ENCODE data around the gene ZMYND8.

ZMYND8 gene

DNA sequence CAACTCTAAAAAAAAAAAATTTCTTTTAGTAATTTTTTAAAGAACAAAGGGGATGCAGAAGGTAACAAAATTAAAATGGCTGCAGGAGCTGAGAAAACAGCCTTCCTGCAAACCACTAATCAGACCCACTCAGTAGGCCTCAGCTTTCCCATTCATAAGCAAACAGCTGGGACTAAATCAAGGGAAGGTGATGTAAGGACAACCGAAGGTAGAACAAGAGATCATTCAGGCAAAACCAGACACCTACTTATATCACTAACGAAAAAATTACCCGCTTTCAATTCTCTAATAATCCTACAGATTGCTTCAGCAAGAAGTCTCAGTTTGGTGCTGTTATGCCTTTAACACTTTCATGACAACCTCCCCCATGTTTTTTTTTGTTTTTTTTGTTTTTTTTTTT is 124.0 kb downstream of the ZMYND8 start:
- no peak for FAIRE-seq
- no peak for DNase-seq (ENCODE audit: low spot score)

DNA sequence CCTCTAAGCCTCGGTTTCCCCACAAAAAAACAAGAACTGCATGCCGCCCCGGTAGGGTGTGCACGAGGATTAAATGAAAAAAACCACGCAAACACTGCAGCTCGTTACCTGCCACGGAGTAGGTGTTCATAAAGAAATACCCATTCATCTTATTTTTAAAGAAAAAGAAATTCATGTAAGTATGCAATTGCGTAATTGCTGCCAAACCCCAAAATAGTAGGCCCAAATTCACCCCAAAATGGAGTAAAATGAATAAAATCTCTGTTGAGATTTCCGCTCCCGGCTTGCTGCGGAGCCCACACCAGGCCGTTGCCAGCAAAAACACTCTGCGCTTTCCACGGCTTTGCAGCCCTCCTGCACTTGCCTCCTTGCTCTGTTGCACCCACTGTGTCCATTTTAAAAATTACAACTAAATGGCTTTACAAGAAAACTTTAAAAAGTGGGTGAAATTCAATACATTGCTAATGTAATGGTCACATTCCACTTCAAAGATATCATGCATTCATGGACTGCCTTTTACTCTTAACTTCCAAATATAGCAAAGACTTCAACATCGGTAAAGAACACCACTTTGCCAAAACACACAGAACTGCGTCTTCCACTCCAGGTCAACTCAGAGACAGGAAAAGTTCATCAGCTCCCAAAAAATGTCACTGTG is 125.0 kb downstream of the ZMYND8 start:
- DNase-seq (ENCODE audit: low spot score) (no peak), FAIRE-seq (no peak)

DNA sequence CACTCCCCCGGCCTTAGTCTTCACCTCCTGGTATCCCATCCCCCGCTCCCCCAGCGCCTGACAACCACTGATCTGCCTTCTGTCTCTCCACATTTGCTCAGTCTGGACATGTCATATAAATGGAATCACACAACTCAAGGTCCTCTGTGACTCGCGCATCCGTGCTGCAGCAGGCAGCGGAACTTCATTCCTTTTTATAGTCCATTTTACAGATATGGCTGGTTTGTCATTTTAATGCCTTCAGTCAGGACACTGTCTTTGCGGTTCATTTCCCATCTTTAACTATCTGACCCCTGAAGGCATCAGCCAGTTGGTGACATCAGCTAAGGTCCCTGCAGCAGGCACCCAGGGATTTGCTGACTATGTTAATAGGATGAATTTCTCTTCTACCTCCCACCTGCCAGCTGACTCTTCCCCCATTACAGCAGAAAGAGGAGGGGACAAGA is 125.7 kb downstream of the ZMYND8 start:
- no peak for DNase-seq (ENCODE audit: low spot score)
- FAIRE-seq = no peak

DNA sequence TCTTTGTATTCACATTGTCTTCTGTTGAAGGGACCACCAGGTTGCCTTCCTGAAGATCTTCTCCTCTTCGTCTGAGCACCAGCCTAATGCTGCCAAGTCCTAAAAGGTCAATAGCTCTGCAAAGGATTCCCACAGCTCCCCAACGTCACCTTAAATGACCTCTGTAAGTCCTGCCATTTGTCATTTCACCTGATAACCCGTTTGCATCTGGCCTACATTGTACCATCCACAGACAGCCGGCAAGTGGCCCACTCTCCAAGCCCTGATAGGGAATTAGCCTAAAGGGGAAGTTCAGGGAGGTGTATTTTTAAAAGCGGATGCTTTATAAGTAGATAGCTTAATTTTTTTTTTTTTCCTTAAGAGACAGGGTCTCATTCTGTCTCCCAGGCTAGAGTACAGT is 127.8 kb downstream of the ZMYND8 start:
- no peak for FAIRE-seq
- DNase-seq (ENCODE audit: low spot score) = no peak

DNA sequence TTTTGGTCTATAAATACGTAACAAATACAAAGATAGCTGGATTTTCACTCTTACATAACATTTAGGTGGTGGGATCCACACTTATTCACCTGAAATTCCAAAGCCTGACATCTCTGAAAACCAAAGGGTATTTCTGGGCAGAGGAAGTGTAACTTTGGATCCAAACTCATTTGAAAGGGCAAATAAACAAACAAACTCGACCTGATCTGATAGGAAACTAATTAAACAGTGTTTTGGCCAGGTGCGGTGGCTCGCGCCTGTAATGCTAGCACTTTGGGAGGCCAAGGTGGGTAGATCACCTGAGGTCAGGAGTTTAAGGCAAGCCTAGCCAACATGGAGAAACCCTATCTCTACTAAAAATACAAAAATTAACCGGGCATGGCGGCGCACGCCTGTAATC is 128.9 kb downstream of the ZMYND8 start:
- DNase-seq (ENCODE audit: low spot score) = no peak
- no peak for FAIRE-seq

DNA sequence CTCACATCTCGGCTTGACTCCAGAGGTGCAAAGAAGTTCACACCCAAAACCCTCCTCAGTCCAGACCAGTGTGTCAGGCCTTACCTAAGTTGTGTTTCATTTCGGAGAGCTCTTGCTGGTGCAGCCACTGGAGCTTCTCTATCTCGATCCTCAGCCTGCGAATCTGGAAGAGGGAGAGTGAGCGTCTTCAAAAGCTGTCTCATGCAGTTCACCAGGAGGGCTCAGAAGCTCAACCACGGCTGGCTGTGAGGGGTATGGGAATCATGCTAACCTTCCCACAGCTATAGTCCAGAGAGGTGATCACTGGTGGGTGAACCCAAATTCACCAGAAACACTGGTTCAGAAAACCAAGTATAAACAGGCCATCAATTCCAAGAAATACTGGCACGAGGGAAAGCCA is 129.4 kb downstream of the ZMYND8 start:
- FAIRE-seq = no peak
- no peak for DNase-seq (ENCODE audit: low spot score)

DNA sequence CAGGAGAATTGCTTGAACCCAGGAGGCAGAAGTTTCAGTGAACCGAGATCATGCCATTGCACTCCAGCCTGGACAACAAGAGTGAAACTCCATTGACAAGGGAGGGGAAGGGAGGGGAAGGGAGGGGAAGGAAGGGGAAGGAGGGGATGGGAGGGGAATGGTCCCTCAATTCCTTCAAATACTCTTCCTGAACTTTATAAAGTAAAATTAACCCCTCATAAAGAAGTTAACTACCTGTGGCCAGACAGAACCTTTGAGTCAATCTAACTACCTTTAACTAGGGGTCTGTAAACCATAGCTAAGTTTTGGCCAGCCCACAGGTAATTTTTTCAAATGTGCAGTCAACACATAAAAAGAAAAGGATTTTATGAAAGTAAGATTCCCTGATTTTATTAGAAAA is 131.0 kb downstream of the ZMYND8 start:
- no peak for FAIRE-seq
- DNase-seq (ENCODE audit: low spot score) = no peak

DNA sequence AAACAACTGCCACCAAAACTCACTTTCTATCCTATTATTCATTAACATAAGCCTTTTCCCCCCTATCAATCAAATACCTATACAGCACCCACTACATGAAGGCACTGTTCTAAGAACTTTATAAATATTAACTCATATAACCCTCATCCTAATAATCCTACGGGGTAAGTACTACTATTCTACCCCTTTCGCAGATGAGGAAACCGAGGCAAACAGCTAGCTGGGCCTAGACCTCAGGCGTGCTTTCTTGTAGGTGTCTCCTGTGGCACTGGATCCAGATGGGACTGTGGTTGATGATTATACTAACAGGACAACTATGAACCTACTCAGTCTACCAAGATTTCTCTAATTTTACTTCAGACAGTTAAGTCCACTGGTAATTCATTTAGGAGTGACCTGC is 131.6 kb downstream of the ZMYND8 start:
- FAIRE-seq (no peak), DNase-seq (ENCODE audit: low spot score) (no peak)

DNA sequence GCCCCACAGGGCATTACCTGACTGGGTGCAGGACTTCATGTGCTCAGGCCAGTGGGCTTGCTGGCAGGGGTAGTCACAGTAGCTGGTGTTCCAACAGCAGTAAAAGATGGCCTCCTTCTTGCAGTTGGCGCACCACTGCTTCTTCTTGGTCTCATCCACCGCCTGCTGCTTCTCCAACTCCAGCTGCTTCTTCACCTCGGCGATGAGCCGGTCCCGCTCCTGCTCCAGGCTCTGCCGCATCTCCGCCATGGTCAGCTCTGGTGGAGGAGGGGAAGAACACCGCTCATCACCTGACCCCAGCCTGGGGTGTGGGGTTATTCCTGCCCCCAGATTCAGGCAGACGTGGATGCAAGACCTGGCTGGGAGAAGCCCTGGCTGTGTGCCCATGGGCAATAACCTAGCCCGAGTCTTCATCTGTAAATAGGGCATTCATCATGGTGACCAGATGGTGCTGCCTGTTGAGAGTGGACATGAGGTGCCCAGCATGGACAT is 132.2 kb downstream of the ZMYND8 start:
- no peak for DNase-seq (ENCODE audit: low spot score)
- peak; percentile 40 for FAIRE-seq

DNA sequence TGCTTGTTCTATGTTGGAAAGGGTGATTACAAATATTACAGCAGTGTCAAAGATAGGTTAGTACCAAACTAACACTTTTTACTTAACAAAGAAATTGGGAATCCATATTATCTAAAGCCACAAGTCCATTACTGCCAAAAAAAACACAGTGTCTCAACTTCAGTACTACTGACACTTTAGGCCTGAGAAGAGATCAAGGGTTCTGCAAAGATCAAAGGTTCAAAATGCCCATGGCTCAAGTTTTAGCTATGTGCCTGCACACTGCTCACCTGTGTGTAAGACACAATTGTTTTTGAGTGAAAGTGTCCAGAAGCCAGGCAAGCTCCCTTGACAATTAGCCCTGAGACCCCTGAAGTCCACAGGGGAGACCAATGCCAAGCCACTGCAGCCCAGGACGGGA is 132.6 kb downstream of the ZMYND8 start:
- no peak for FAIRE-seq
- DNase-seq (ENCODE audit: low spot score) = no peak

DNA sequence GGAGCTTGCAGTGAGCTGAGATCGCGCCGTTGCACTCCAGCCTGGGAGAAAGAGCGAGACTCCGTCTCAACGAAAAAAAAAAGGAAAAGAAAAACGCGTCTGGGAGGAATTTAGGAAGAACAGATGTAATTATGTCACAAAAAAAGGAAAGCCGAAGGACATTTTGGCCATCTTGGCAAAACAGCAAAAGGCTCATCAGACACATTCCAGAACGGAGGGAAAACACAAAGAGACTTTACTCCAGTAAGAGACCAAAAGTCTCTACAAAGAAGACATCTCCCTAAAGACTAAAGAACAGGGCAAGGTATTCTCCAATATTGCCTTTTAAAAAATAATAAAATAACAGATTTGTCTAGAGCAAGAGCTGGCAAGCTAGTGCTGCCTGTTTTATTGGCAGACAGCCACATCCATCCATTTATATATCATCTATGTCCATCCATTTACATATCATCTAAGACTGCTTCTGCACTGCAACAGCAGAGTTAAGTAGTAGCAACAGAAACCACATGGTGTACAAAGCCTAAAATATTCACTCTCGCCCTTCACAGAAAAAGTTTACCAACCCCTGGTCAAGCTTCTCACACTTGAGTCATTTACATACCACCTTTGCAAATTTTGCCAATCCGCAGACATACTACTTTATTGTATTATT is 133.9 kb downstream of the ZMYND8 start:
- DNase-seq (ENCODE audit: low spot score) = no peak
- FAIRE-seq = no peak

DNA sequence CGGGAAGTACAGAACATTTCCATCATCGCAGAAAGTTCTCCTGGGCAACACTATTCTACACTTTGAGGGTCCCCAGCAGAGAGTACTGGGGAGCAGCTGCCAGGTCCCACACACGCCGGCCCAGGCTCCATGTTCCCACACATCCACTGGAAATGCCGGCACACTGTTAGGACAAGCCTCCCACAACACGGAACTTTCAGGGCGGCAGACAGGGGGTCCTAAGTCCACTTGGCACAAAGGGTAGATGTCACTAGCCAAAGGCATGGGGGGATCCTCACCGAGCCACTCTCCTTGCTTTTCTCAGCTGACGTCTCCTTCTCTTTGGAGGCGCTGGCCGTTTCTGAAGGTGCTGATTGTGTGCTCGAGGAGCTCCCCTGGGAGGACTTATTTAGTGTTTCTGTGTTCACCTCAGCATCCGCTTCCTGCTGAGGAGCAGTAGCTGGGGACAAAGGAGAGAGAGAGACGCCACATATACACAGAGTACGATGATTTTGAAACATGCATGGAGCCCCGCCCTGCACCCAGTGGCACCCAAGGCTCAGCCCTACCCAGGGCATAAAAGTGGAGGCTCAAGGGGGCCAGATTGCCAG is 135.4 kb downstream of the ZMYND8 start:
- FAIRE-seq (no peak), DNase-seq (ENCODE audit: low spot score) (no peak)

DNA sequence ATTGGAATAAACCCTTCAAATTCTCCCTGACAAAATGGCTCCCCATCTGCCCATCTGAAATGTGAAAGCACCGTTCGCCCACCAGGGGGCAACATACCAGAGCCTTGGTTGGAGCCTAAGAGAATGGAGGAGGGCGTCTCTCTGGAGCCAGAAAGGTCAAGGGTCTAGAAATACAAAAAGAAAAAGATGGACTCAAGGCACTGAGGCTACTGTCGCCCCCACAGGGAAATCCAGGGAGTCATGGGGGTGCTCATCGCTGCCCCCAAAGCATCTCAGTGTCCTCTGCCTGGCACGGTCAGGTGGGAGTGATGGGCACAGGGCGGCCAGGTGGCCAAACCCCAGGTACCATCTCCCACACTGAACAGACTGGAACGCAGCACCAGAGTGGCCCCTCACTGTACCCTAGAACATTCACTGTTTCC is 136.3 kb downstream of the ZMYND8 start:
- DNase-seq (ENCODE audit: low spot score) (peak; percentile 77), FAIRE-seq (no peak)

DNA sequence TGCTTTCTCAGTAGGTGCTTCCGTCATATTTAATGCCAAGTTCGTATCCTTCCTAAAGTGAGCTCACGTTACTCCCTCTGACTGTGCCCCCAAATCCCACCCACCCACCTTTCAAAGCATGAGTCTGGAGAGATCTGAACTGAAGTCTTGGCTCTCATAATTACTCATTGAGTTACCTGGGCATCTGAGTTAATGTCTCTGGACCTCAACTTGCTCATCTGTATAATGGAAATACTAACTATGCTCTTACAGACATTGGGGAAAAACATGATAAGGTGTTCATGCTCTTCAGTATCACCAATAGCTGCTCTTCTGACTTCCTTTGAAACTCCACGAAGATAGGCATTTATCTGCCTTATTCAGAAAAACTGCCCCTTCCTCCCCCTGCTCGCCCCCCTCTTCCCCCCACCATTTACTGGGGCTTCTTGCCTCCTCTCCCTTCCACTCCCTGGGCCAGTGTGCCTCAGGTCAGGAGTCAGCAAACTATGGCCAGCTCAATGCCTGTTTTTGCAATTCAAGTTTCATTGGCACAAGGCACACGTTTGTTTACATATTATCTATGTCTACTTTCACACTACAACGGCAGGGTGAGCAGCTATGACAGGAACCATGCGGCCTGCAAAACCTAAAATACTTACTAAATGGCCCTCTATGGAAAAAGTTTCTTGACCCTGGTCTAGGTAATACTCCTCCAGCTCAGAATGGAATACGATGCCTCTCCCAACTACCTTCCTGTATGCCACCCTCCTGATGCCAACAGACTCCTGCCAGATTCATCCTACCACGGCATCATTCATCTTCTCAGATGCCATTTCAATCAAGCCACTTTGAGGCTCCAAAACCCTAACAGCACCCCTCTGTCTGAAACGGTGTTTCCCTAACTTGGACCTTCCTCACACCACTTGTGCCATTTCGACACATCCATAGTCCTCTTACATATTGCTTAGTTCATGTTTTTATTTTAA is 138.7 kb downstream of the ZMYND8 start:
- no peak for FAIRE-seq
- DNase-seq (ENCODE audit: low spot score) = no peak

DNA sequence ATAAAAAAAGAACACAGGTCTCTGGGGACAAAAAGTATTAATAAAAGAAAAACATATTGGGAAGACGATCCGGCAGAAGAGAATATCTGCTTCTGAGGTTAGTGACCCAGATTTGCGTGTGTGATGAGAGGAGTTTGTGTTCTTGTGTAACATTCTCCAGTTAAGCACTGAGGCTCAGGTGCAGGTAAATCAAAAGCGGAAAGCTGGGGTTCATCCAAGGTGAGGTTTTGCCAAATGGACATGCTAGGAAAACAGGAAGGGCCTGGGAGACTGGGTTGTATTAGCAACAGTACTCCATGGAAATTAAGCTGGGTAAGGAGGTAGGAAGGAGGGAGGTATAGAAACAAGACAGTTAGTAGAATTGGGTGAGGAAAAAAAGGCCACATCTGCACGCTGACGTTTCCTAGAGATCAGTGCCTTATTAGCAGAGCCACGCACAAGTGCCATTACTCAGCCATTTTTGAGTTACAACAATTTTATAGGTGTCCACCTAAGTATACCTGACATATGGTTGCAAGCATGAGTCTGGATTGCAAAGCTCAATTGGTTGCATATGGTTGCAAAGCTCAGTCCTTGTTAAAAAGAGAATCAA is 139.6 kb downstream of the ZMYND8 start:
- no peak for FAIRE-seq
- DNase-seq (ENCODE audit: low spot score) = no peak

DNA sequence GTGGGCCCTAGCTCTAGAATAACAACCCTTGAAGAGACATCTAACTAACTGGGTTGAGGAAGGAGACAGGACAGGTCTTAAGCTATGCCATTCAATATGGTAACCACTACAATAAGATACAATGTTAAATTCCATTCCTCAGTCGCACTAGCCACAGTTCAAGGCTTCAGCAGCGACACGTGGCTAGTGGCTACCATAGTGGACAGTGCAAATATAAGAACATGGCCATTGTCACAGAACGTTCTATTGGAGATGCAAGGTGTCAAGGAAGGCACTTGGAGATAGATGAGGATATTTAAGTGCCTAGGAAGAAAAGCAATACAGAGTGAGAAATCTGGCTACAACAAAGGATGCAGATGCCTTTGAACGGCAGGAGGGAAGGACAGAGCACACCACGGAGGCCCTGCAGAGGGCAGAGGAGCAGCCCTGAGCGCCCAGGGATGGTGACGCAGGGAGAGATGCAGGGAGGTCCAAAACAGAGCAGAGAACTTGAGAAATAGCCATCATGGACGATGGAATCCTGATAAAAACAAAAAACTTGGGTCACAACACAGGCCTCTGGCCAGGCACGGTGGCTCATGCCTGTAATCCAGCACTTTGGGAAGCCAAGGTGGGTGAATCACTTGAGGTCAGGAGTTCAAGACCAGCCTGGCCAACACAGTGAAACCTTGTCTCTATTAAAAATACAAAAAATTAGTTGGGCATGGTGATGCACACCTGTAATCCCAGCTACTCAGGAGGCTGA is 140.7 kb downstream of the ZMYND8 start:
- no peak for FAIRE-seq

DNA sequence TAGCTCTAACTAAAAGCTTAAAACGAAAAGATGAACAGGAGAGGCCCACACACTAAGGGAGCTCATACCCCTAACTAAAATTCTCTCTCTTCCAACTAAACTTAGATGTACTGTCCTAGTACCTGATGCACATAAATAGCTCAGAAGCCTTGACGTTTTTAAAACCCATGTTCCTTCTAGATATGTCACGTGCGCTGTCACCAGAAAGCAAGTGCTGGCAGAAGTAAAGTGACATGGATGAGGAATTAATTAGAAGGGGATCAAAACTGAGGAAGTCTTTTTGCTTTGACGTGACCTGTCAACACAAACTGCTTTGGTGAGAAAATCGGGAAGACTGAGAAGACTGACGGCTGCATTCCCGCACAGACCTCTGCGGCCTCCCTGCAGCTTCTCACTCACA is 142.5 kb downstream of the ZMYND8 start:
- DNase-seq (ENCODE audit: low spot score) (no peak), FAIRE-seq (no peak)

More for the DNA sequence above, 140.7 kb downstream of the ZMYND8 start:
- no peak for DNase-seq (ENCODE audit: low spot score)

DNA sequence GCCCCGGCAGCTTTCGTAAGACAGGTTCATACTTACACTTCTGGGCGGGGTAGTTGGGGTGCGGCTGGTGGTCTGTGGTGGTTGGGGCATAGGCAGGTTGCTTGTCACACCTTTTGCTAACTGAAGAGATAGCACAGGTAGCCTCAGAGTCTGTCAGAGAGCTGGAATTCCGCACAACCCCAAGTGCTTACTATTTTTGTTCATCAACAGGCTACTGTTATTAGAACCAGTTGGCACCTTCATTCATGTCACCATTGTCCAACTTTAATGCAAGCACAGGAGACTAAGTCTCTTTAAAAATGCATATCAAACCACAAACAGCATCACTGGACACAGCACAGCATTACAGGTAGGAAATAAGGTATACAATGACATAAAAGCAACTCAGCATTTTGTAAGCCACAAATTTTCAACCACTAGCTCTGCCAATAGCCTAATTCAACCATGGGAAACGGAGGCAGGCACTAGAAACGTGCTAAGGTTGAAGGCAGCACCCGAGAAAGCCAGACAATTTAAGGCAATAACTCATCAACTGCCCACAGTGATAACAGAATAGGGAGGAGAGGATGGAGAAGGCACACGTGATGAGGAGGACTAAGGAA is 143.8 kb downstream of the ZMYND8 start:
- DNase-seq (ENCODE audit: low spot score) (no peak), FAIRE-seq (no peak)

DNA sequence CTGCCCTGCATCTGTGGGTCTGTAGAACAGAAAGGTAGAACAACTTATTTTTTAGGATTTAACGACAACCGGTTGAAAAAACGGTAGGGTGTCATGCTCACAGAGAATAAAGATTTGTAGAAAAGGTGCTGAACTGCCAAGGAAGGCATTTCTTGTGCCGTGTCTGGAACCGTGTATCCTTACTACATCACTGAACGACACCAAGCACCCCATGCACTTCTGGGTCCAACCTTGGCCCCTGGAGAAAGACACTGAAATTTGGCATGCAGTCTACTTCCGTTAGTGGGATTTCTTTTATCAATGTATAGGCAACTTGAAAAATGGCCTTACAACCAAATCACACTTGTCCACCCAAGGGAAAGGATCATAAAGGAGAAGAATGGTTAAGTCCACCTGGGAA is 145.5 kb downstream of the ZMYND8 start:
- DNase-seq (ENCODE audit: low spot score) (no peak), FAIRE-seq (no peak)

DNA sequence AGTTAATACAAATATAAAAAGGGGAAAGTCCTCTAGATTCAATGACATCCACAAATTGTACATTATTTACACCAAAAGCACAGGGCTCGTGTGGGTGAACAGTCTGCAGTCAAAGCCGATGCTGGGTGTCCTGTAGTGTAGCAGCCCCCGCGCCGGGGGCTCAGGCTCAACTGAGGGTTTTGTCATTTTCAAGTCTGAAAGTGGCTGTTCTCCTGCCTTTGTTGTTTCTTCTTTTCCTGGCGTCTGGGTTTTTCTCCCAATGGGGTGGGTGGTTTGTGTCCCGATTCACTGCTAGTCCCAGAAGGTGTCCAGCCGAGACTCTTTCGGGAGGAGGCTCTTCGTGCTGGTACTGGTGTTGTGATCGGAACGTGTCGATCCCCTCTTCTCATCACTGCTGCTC is 146.0 kb downstream of the ZMYND8 start:
- no peak for DNase-seq (ENCODE audit: low spot score)
- FAIRE-seq = no peak
